Kidney (tissue), 14 donors: Measurements from ENCODE around the gene ARL13B. TPM values are rescaled to one million over a fixed set of nuclear protein-coding genes. Genes with fewer than 3 reads are reported as not detected.

ENCODE experiments used
- DNase-seq, 5 donors: peaks; one replicate each; pipeline ENCODE4 v3.0.0-alpha.2; 2013 to 2020
- FAIRE-seq: peaks from 2 replicates; lab custom pipeline; 2012; peaks lifted over from hg19 to GRCh38; lab: Jason Lieb, UNC
- H3K27ac ChIP-seq, 2 donors: one replicate each; pipeline ENCODE4 v1.7.0; 2013; ENCODE audit warnings: low read depth in 2 of 2, low read length in 2 of 2, inconsistent platforms in 1 of 2
- H3K27me3 ChIP-seq: one replicate; pipeline ENCODE4 v1.7.1; 2013; ENCODE audit warnings: low read length, inconsistent platforms; ENCODE audit not compliant: control insufficient read depth, insufficient read depth
- H3K36me3 ChIP-seq, 3 donors: one replicate each; pipeline versions ENCODE4 v1.7.0 to v1.7.1; 2013; ENCODE audit warnings: low read length in 3 of 3, control low read depth in 1 of 3, inconsistent platforms in 1 of 3; ENCODE audit not compliant: insufficient read depth in 3 of 3, control insufficient read depth in 2 of 3
- H3K4me1 ChIP-seq, 3 donors: one replicate each; pipeline versions ENCODE4 v1.7.0 to v1.7.1; 2013; ENCODE audit warnings: low read length in 3 of 3, inconsistent platforms in 1 of 3, low read depth in 1 of 3; ENCODE audit not compliant: control insufficient read depth in 2 of 3, insufficient read depth in 2 of 3
- H3K4me3 ChIP-seq, 3 donors: one replicate each; pipeline versions ENCODE4 v1.7.0 to v1.8.1; 2013; ENCODE audit warnings: low read length in 3 of 3, control low read depth in 1 of 3, inconsistent platforms in 1 of 3
- H3K9ac ChIP-seq, 3 donors: one replicate each; pipeline versions ENCODE4 v1.7.0 to v1.7.1; 2013; ENCODE audit warnings: low read length in 3 of 3, control low read depth in 1 of 3, inconsistent platforms in 1 of 3
- H3K9me3 ChIP-seq, 3 donors: one replicate each; pipeline versions ENCODE4 v1.7.0 to v1.7.1; 2013; ENCODE audit warnings: low read length in 3 of 3, control low read depth in 1 of 3, inconsistent platforms in 1 of 3; ENCODE audit not compliant: control insufficient read depth in 2 of 3, insufficient read depth in 1 of 3
- intact Hi-C: fragments of 100-400 bp; cut with DNase I; formaldehyde crosslinking; loops from one replicate; pipeline ENCODE4 v1.11.1; 2022
- polyA plus RNA-seq: library from polyadenylated mRNA; stranded (reverse); fragments of 350-450 nt; fragmentation: Illumina TruSeq; extraction: RNeasy Lipid Tissue Mini Kit (QIAGEN cat#74804); gene quantifications from one replicate; pipeline ENCODE4 v1.2.3, GENCODE V29; 2014; ENCODE audit warnings: low read depth, low replicate concordance; ENCODE audit not compliant: insufficient read depth
- total RNA-seq: library from RNA; stranded (reverse); fragmentation: NEBNext Ultra II Directional; extraction: Animal tissue kit (Norgen Biotek cat#: 25700); gene quantifications from one replicate; pipeline ENCODE4 v1.2.1, GENCODE V29; 2021
- TF ChIP-seq, protein P1 (sequence below): IDR thresholded peaks from 3 replicates; pipeline ENCODE4 v1.5.1; 2012; ENCODE audit warnings: mild to moderate bottlenecking, moderate library complexity, borderline replicate concordance; ENCODE audit not compliant: insufficient read depth; ENCODE audit errors: extremely low read depth
- donor health status: control.
- donor health status: control.
- donor health status: control.
- donor health status: control.
- donor health status: control.
- donor health status: DM: yes; HTN: yes; CAD: no.
- donor health status: Normal renal cell carcinoma (clear cell type).

ARL13B gene
- total and polyA plus RNA-seq, 2 donors from 2014 or later, result 4.1 to 12.5 TPM

DNA sequence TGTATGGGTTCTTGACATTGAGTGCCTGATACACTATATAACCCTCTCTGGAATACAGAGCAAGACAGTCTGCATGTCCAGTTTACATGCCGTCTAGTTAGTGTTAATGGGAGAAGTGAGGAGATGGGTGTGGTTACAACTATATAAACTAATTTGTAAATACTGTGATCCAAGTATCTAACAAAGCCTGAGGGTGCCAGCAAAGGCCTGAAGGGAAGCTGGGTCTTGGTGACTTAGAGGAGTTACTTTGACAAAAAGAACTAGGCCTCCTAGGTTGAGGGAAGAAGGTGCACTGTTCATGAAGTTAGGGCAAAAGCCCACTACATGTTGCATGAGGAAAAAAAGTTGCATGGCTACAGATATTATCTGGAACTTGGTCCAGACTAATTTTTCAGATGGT, 85.2 kb downstream of the ARL13B start:
- FAIRE-seq, result no peak
- Histone ChIP-seq H3K9me3 (no peaks in the 10 kb centered on the region), H3K27ac (no peak overlapping the region), H3K27me3 (no peaks in the 10 kb centered on the region), H3K4me1 (peaks cover 0 to 4% (median 3%) of the 10 kb centered on the region in 3 donors), H3K4me3 (no peak overlapping the region), H3K9ac (no peak overlapping the region), H3K36me3 (peaks cover 0 to 4% (median 0%) of the 10 kb centered on the region in 3 donors)
- TF ChIP-seq, protein P1, sequence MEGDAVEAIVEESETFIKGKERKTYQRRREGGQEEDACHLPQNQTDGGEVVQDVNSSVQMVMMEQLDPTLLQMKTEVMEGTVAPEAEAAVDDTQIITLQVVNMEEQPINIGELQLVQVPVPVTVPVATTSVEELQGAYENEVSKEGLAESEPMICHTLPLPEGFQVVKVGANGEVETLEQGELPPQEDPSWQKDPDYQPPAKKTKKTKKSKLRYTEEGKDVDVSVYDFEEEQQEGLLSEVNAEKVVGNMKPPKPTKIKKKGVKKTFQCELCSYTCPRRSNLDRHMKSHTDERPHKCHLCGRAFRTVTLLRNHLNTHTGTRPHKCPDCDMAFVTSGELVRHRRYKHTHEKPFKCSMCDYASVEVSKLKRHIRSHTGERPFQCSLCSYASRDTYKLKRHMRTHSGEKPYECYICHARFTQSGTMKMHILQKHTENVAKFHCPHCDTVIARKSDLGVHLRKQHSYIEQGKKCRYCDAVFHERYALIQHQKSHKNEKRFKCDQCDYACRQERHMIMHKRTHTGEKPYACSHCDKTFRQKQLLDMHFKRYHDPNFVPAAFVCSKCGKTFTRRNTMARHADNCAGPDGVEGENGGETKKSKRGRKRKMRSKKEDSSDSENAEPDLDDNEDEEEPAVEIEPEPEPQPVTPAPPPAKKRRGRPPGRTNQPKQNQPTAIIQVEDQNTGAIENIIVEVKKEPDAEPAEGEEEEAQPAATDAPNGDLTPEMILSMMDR, result no peak
- no peak for DNase-seq
- intact Hi-C loops, result no loop called here

DNA sequence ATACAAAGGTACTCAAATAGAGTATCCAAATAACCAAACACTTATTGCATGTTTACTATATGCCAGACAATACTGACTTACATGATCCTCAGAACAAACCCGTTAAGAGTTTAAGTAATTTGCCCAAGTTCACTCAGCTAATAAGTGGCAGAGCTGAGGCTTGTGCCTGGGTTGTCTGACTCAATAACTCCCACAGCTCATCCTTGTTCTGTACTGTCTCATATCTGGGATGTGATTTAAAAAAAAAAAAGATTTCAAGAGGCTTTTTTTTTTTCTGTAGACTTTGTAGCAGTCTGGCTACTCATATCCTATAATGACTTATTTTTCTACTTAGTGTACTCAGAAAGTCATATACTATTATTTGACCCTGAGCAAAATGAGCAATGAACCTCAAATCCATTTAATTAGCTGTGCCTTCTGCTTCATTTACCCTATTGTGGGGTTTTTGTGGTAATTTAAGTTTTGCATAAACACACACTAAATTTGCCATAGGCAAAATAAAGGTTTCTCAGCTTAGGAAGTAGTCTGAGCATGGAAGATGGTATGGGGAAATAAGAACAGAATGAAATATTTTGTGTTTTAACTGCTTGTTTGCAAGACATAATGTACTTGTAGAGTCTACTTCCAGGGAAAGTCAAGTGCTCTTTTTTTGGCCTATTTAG, 86.0 kb downstream of the ARL13B start:
- Histone ChIP-seq H3K27me3 (no peaks in the 10 kb centered on the region), H3K36me3 (peaks cover 0 to 4% (median 0%) of the 10 kb centered on the region in 3 donors), H3K9ac (no peak overlapping the region), H3K4me3 (no peak overlapping the region), H3K27ac (no peak overlapping the region), H3K9me3 (no peaks in the 10 kb centered on the region), H3K4me1 (peaks cover 0 to 4% (median 3%) of the 10 kb centered on the region in 3 donors)
- intact Hi-C loops, result no loop called here
- TF ChIP-seq, protein P1, result no peak
- no peak for DNase-seq
- FAIRE-seq, result no peak

DNA sequence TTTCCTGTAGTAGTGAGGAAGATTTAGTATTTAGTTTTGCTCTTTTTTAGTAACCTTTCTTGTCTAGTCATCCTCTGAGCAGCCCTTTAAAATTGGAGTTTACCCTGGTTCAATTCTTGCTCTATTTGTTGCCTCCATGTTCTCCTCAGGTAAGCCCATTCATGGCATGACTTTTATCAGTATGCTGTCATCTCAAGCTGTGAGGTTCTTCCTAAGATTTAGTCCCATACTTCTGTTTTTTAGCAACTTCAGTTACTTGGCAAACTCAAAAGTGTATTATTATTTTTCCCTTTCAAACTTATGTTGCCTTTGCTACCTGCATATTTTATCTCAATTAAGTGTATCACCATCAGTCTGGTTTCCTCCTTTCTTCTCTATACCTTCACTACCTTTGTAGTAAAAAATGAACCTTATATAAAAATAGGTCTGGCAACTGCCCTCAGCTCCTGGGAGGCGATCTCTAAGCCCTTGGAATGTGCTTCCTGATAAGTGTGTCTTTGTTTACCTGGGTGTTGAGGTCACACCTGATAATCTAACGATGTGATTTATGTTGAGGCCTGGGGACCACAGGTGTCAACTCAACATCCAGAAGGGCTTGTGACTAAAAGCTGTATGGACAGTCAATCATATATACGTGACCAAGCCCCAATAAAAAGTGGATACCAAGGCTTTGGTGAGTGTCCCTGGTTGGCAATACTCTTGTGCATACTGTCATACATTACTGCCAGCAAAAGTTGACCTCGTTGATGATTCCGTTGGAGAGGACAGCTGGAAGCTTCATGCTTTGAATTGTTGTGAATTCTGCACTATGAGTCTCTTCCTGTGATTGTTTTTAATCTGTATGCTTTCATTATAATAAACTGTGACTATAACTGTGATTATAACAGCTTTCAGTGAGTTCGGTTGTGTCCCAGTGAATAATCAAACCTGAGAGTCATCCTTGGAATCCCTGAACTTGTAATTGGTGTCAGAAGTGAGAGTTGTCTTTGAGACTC, 86.8 kb downstream of the ARL13B start:
- H3K4me1 ChIP-seq, result peaks cover 0 to 4% (median 2%) of the 10 kb centered on the region in 3 donors
- DNase-seq (no peak), FAIRE-seq (no peak)
- H3K4me3 ChIP-seq, result no peak overlapping the region
- no peak overlapping the region for H3K9ac ChIP-seq
- H3K36me3 ChIP-seq, result peaks cover 2 to 6% (median 4%) of the 10 kb centered on the region in 3 donors
- no peaks in the 10 kb centered on the region for H3K9me3 ChIP-seq
- TF ChIP-seq, protein P1, result no peak
- H3K27ac ChIP-seq, result no peak overlapping the region
- intact Hi-C loops, result no loop called here
- no peaks in the 10 kb centered on the region for H3K27me3 ChIP-seq
